ENCODE measurements around the gene TBC1D23. TPM values are rescaled to one million over a fixed set of nuclear protein-coding genes. Genes with fewer than 3 reads are reported as not detected.
"Not testable (repeated sequence)": the region's sequence is repeated elsewhere in the genome, so short reads cannot be mapped to it uniquely, and the experiment has no call there.

Gene TBC1D23
- total RNA-seq, 2 donors from 2014 or later = 18.3 to 23.6 TPM

GRCh38 chr3:100340527-100340926 is 79.7 kb downstream of the TBC1D23 start:
- TF ChIP-seq POLR2AphosphoS5 (IDR thresholded peaks at IDR 0.05) = no peak
- TF ChIP-seq, protein P1, sequence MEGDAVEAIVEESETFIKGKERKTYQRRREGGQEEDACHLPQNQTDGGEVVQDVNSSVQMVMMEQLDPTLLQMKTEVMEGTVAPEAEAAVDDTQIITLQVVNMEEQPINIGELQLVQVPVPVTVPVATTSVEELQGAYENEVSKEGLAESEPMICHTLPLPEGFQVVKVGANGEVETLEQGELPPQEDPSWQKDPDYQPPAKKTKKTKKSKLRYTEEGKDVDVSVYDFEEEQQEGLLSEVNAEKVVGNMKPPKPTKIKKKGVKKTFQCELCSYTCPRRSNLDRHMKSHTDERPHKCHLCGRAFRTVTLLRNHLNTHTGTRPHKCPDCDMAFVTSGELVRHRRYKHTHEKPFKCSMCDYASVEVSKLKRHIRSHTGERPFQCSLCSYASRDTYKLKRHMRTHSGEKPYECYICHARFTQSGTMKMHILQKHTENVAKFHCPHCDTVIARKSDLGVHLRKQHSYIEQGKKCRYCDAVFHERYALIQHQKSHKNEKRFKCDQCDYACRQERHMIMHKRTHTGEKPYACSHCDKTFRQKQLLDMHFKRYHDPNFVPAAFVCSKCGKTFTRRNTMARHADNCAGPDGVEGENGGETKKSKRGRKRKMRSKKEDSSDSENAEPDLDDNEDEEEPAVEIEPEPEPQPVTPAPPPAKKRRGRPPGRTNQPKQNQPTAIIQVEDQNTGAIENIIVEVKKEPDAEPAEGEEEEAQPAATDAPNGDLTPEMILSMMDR (IDR thresholded peaks at IDR 0.05) = no peak
- TF ChIP-seq POLR2A (IDR thresholded peaks at IDR 0.05) = no peak
- intact Hi-C loops (cut with DNase I) = no loop called here
- Histone ChIP-seq H3K4me3 (no peak overlapping the region), H3K9me3 (no peaks in the 10 kb centered on the region), H3K27me3 (replicated peaks; ENCODE audit: insufficient read depth) (no peaks in the 10 kb centered on the region), H3K27ac (no peak overlapping the region), H3K4me1 (replicated peaks) (no peaks in the 10 kb centered on the region), H3K36me3 (no peaks in the 10 kb centered on the region)
- DNase-seq (ENCODE audit: low spot score) = no peak
- WGBS = 91% methylated on average over 1 of the region's 1 CpG

GRCh38 chr3:100348727-100349126 is 87.9 kb downstream of the TBC1D23 start:
- Histone ChIP-seq H3K27ac (no peak overlapping the region), H3K4me1 (replicated peaks) (no peaks in the 10 kb centered on the region), H3K9me3 (no peaks in the 10 kb centered on the region), H3K4me3 (no peak overlapping the region), H3K36me3 (peaks cover 0 to 20% of the 10 kb centered on the region in 2 donors), H3K27me3 (replicated peaks; ENCODE audit: insufficient read depth) (no peaks in the 10 kb centered on the region)
- DNase-seq (ENCODE audit: low spot score) = no peak
- TF ChIP-seq, protein P1 (IDR thresholded peaks at IDR 0.05) = no peak
- TF ChIP-seq POLR2AphosphoS5 (IDR thresholded peaks at IDR 0.05) = no peak
- no peak for TF ChIP-seq POLR2A (IDR thresholded peaks at IDR 0.05)
- WGBS = 96% methylated on average over 5 of the region's 5 CpGs
- intact Hi-C loops (cut with DNase I) = no loop called here

GRCh38 chr3:100351770-100352169 is 91.0 kb downstream of the TBC1D23 start:
- peaks cover 0 to 20% of the 10 kb centered on the region in 2 donors for H3K36me3 ChIP-seq
- H3K4me3 ChIP-seq; H3K27ac ChIP-seq; intact Hi-C loops (cut with DNase I); H3K4me1 ChIP-seq (replicated peaks); H3K9me3 ChIP-seq; DNase-seq (ENCODE audit: low spot score); H3K27me3 ChIP-seq (replicated peaks; ENCODE audit: insufficient read depth): not testable (repeated sequence)
- WGBS = 100% methylated on average over 1 of the region's 2 CpGs

DNA sequence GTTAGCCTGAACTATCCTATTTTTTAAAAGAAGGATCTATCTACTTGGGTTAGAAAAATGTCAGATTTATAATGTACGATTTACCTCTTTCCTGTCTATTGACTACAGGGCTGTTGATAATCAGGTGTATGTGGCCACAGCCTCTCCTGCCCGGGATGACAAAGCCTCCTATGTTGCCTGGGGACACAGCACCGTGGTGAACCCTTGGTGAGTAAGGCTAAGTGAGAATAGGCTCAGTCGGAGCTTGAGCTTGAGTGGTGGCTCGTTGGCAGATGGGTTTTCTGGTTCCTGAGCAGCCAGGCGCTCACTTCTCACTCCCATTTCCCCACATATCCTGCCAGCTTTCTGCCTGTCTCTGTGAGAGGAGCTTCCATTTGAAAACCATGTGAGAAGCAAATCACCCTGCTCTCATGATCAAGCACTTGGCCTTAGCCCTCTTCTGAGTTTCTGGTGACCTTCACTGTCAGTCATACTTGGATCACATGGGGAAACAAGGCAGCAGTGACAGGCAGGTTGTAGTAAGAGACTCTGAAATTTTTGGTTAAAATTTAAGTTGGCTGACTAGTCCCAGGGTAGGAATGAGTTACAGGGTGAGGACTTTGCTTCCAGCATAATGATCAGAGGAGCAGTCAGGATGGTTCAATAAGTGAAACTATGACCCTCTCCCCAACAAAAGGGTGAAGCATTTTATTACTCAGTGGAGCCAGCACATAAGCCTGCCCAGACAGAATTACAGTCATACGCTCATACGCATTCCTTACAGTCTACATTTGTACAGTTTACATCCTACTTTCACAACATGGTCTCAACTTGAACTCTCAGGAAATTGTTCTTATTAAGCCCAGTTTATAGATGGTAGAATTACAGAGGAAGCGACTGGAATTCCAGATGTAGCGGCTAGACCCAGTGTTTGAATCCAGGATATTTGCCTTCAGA is 91.8 kb downstream of the TBC1D23 start:
- H3K36me3 ChIP-seq = peaks cover 0 to 20% of the 10 kb centered on the region in 2 donors
- H3K4me3 ChIP-seq = no peak overlapping the region
- TF ChIP-seq POLR2AphosphoS5 (IDR thresholded peaks at IDR 0.05) (no peak), POLR2A (IDR thresholded peaks at IDR 0.05) (no peak)
- TF ChIP-seq, protein P1 (IDR thresholded peaks at IDR 0.05) = no peak
- intact Hi-C loops (cut with DNase I) = no loop called here
- no peaks in the 10 kb centered on the region for H3K4me1 ChIP-seq (replicated peaks)
- DNase-seq (ENCODE audit: low spot score) = no peak
- no peaks in the 10 kb centered on the region for H3K9me3 ChIP-seq
- WGBS = 94% methylated on average over 10 of the region's 10 CpGs
- H3K27ac ChIP-seq = no peak overlapping the region
- no peaks in the 10 kb centered on the region for H3K27me3 ChIP-seq (replicated peaks; ENCODE audit: insufficient read depth)

DNA sequence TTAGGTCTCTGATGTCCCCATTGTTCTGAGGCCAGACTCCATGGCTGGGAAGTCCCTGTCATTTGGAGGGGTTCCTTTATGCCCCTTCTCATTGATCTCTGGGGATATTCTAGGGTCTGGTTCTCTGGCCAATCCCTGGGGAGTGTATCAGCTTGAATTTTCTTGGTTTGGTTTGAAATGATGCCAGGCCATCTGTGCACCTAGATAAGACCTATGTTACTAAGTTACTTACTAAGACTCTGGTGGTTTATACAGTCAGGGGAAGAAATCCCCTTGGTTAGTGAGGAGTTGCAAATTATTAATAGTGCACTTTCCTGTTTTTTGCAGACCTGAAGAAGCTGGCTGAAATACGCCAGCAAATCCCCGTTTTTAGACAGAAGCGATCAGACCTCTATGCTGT is 94.1 kb downstream of the TBC1D23 start:
- peaks cover 0 to 17% of the 10 kb centered on the region in 2 donors for H3K36me3 ChIP-seq
- intact Hi-C loops (cut with DNase I) = no loop called here
- H3K27ac ChIP-seq = no peak overlapping the region
- TF ChIP-seq, protein P1 (IDR thresholded peaks at IDR 0.05) = no peak
- TF ChIP-seq POLR2A (IDR thresholded peaks at IDR 0.05) (no peak), POLR2AphosphoS5 (IDR thresholded peaks at IDR 0.05) (no peak)
- no peak overlapping the region for H3K4me3 ChIP-seq
- no peak for DNase-seq (ENCODE audit: low spot score)
- no peaks in the 10 kb centered on the region for H3K4me1 ChIP-seq (replicated peaks)
- 93% methylated on average over 3 of the region's 3 CpGs for WGBS
- H3K27me3 ChIP-seq (replicated peaks; ENCODE audit: insufficient read depth) = no peaks in the 10 kb centered on the region
- no peaks in the 10 kb centered on the region for H3K9me3 ChIP-seq
